ENCODE data around the gene GPS1. TPM values are rescaled to one million over a fixed set of nuclear protein-coding genes. Genes with fewer than 3 reads are reported as not detected.

The GPS1 gene
- total and polyA plus RNA-seq, 9 of the 15 experiments (the other 6 are each of a cell fraction or from before 2014, with no cell fraction given), result 3.1 to 167 (median 69.9) TPM

DNA sequence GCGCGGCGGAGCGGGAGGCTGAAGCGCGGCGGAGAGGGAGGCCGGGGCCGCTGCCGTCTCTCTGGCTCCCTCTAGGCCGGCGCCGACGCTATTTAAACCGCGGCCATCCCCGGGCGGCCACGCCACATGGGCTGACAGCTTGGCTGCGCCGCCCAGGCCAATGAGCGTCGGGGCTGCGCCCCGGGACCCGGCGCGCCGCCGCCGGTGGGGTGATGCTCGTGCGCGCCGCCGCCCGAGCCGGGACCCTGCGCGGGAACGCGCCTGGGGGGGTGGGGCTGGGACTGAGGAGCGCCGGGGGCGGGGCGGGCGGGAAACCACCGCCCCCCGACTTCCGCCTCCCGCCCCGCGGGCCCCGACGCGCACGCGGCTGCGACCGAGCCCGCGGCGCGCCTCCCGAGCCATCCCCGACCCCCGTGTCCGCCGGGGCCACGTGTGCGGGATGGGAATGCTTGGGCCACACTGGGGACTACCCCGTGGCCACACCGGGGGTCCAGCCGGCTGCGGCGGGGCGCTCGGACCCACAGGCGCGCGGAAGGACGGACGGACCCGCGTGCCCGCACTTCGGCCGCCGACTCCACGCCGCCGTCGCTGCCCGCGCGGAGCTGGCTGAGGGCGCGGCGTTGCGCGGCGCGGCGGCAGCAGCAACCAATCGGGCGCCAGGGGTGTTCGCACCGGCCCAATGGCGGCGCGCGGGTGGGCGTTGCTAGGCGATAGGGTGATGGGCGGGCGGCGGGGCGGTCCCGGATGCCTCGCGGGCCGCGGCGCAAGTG is 46.7 kb downstream of the GPS1 start, which contains the start of gene FASN (continued):
- TF ChIP-seq ATF1 (CRISPR knock-in tag; IDR thresholded peaks at IDR 0.05), result 0 out of 2 replicates have a peak, but pooled peaks have one; percentile 17
- TF ChIP-seq ATF1 (tag; IDR thresholded peaks at IDR 0.05), result no peak
- no peak for TF ChIP-seq NR1H2 (CRISPR knock-in tag; IDR thresholded peaks at IDR 0.05)
- no peak for TF ChIP-seq IRF2 (CRISPR knock-in tag; IDR thresholded peaks at IDR 0.05)
- TF ChIP-seq MIER1 (IDR thresholded peaks at IDR 0.05; ENCODE audit: low read depth), result no peak
- TF ChIP-seq, protein P1, sequence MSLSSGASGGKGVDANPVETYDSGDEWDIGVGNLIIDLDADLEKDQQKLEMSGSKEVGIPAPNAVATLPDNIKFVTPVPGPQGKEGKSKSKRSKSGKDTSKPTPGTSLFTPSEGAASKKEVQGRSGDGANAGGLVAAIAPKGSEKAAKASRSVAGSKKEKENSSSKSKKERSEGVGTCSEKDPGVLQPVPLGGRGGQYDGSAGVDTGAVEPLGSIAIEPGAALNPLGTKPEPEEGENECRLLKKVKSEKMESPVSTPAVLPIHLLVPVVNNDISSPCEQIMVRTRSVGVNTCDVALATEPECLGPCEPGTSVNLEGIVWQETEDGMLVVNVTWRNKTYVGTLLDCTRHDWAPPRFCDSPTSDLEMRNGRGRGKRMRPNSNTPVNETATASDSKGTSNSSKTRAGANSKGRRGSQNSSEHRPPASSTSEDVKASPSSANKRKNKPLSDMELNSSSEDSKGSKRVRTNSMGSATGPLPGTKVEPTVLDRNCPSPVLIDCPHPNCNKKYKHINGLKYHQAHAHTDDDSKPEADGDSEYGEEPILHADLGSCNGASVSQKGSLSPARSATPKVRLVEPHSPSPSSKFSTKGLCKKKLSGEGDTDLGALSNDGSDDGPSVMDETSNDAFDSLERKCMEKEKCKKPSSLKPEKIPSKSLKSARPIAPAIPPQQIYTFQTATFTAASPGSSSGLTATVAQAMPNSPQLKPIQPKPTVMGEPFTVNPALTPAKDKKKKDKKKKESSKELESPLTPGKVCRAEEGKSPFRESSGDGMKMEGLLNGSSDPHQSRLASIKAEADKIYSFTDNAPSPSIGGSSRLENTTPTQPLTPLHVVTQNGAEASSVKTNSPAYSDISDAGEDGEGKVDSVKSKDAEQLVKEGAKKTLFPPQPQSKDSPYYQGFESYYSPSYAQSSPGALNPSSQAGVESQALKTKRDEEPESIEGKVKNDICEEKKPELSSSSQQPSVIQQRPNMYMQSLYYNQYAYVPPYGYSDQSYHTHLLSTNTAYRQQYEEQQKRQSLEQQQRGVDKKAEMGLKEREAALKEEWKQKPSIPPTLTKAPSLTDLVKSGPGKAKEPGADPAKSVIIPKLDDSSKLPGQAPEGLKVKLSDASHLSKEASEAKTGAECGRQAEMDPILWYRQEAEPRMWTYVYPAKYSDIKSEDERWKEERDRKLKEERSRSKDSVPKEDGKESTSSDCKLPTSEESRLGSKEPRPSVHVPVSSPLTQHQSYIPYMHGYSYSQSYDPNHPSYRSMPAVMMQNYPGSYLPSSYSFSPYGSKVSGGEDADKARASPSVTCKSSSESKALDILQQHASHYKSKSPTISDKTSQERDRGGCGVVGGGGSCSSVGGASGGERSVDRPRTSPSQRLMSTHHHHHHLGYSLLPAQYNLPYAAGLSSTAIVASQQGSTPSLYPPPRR (CRISPR knock-in tag; IDR thresholded peaks at IDR 0.05; ENCODE audit: borderline replicate concordance), result 0 out of 2 replicates have a peak, but pooled peaks have one; percentile 65
- no peak; the same call in 1 of the 2 replicates for TF ChIP-seq NCOR1 (IDR thresholded peaks at IDR 0.05)
- peak; percentile 95 for TF ChIP-seq MYC (IDR thresholded peaks at IDR 0.05; ENCODE audit: low read depth, low read length)
- no peak for TF ChIP-seq MYC (CRISPR knock-in tag; IDR thresholded peaks at IDR 0.05; ENCODE audit: borderline replicate concordance, low read depth)
- no peak for TF ChIP-seq ELF2 (CRISPR knock-in tag; IDR thresholded peaks at IDR 0.05)
- no peak for TF ChIP-seq FOXK1 (CRISPR knock-in tag; IDR thresholded peaks at IDR 0.05; ENCODE audit: borderline replicate concordance)
- TF ChIP-seq YY1 (IDR thresholded peaks at IDR 0.05; ENCODE audit: borderline replicate concordance in 1 of 3, control insufficient read depth in 1 of 3, extremely low read depth in 1 of 3, insufficient read depth in 3 of 3, insufficient read length in 1 of 3, insufficient replicate concordance in 2 of 3, low read depth in 1 of 3, low read length in 2 of 3), result peak; percentile 60 to 93 (median 89)
- TF ChIP-seq ILK (tag; IDR thresholded peaks at IDR 0.05; ENCODE audit: borderline replicate concordance, low read depth), result no peak
- TF ChIP-seq CXXC5 (CRISPR knock-in tag; IDR thresholded peaks at IDR 0.05), result peak; percentile 92
- 0 out of 2 replicates have a peak, but pooled peaks have one; percentile 41 for TF ChIP-seq MTA1 (IDR thresholded peaks at IDR 0.05; ENCODE audit: borderline replicate concordance)
- peak; percentile 100 for TF ChIP-seq RBM25 (IDR thresholded peaks at IDR 0.05; ENCODE audit: low read depth, low read length, severe bottlenecking)
- peak; percentile 89; the same call in 1 of the 2 replicates for TF ChIP-seq ZNF175 (CRISPR knock-in tag; IDR thresholded peaks at IDR 0.05; ENCODE audit: low read depth)
- 0 out of 4 replicates have a peak, but pooled peaks of 1 of the 2 experiments have one; percentile 14 for TF ChIP-seq RCOR1 (IDR thresholded peaks at IDR 0.05; ENCODE audit: borderline replicate concordance in 1 of 2, low read depth in 2 of 2, low read length in 2 of 2)
- 0 out of 2 replicates have a peak, but pooled peaks have one; percentile 5 for TF ChIP-seq BHLHE40 (IDR thresholded peaks at IDR 0.05; ENCODE audit: low read length)
- peak; percentile 24 for TF ChIP-seq ETS2 (tag; IDR thresholded peaks at IDR 0.05; ENCODE audit: borderline replicate concordance, poor library complexity, severe bottlenecking)
- TF ChIP-seq KAT7 (CRISPR knock-in tag; IDR thresholded peaks at IDR 0.05; ENCODE audit: borderline replicate concordance), result no peak
- peak; percentile 18; the same call in 1 of the 2 replicates for TF ChIP-seq RNF2 (IDR thresholded peaks at IDR 0.05)

Data from K562 (cell line).